Panc1 (cell line): ENCODE data around the gene ELP1. TPM values are rescaled to one million over a fixed set of nuclear protein-coding genes. Genes with fewer than 3 reads are reported as not detected.
"Not testable (repeated sequence)": the region's sequence is repeated elsewhere in the genome, so short reads cannot be mapped to it uniquely, and the experiment has no call there.

Experiments used
- ATAC-seq: fragments of 200-7000 bp; cut with Tn5 transposase; 2 replicates; pipeline ENCODE4 v1.9.1; 2020; ENCODE audit warnings: mild to moderate bottlenecking, moderate library complexity
- BruUV-seq: library from RNA; stranded (reverse); fragments of 400-500 nt; replicated peaks from 2 replicates; lab custom pipeline; 2021; lab: Mats Ljungman, UMichigan
- CTCF ChIA-PET: fragments of 300-600 bp; sonication (Branson Sonifier 250); formaldehyde crosslinking; loops from one replicate; lab custom pipeline; 2022; ENCODE audit warnings: antibody characterized with exemption; lab: Charles Lee
- POLR2A ChIA-PET: fragments of 300-600 bp; sonication (Branson Sonifier 250); formaldehyde crosslinking; loops from one replicate; lab custom pipeline; 2022; ENCODE audit warnings: antibody characterized with exemption; lab: Charles Lee
- DNase-seq: peaks from one replicate; pipeline ENCODE4 v3.0.0-alpha.2; 2010; ENCODE audit warnings: low read depth, low spot score
- H3K27ac ChIP-seq: 2 replicates; pipeline ENCODE4 v1.5.1; 2011; ENCODE audit warnings: mild to moderate bottlenecking, low read length, inconsistent platforms
- H3K27me3 ChIP-seq: fragments of 200-500 bp; sonication (Bioruptor generic); 2 replicates; pipeline ENCODE4 v1.6.0; 2014; ENCODE audit warnings: low read length, inconsistent platforms; ENCODE audit not compliant: control insufficient read depth, insufficient read depth
- H3K36me3 ChIP-seq: fragments of 200-500 bp; sonication (Bioruptor generic); 2 replicates; pipeline ENCODE4 v1.5.1; 2014; ENCODE audit warnings: inconsistent platforms, mild to moderate bottlenecking, low read length, moderate library complexity; ENCODE audit not compliant: control insufficient read depth, insufficient read depth
- H3K4me1 ChIP-seq: 2 replicates; pipeline ENCODE4 v1.5.1; 2011; ENCODE audit warnings: inconsistent platforms, mild to moderate bottlenecking, low read length, moderate library complexity; ENCODE audit not compliant: control insufficient read depth, insufficient read depth
- H3K4me3 ChIP-seq, 2 experiments: 2 replicates each; pipeline ENCODE4 v1.5.1; 2011 to 2012; ENCODE audit warnings: low read depth in 2 of 2, low read length in 2 of 2, mild to moderate bottlenecking in 2 of 2, inconsistent platforms in 1 of 2, moderate library complexity in 1 of 2
- H3K9me3 ChIP-seq: fragments of 200-500 bp; sonication (Bioruptor generic); 2 replicates; pipeline ENCODE4 v1.5.1; 2014; ENCODE audit warnings: low read depth, mild to moderate bottlenecking, inconsistent platforms, low read length, moderate library complexity; ENCODE audit not compliant: control insufficient read depth, insufficient read depth
- POLR2AphosphoS5 ChIP-seq: IDR thresholded peaks from 2 replicates; pipeline ENCODE4 v1.6.1; 2012; ENCODE audit warnings: mild to moderate bottlenecking, low read depth, low read length, moderate library complexity
- SIN3A ChIP-seq: IDR thresholded peaks from 2 replicates; pipeline ENCODE4 v1.6.1; 2012; ENCODE audit warnings: low read depth, mild to moderate bottlenecking, low read length, moderate library complexity, borderline replicate concordance; ENCODE audit not compliant: insufficient read depth
- TCF7L2 ChIP-seq: IDR thresholded peaks from 2 replicates; pipeline ENCODE4 v1.6.1; 2011; ENCODE audit warnings: mild to moderate bottlenecking, low read depth, low read length, inconsistent platforms
- in situ Hi-C: cut with HindIII; loops from 2 replicates; pipeline ENCODE4 v1.10.0; 2016; ENCODE audit warnings: low sequenced_read_pairs, low pct_unique_long_range_greater_than_20kb
- intact Hi-C: fragments of 100-400 bp; cut with micrococcal nuclease; formaldehyde crosslinking; loops from one replicate; pipeline ENCODE4 v1.10.0; 2022; ENCODE audit not compliant: unreplicated experiment
- total RNA-seq: library from RNA; stranded (reverse); gene quantifications from one replicate; pipeline ENCODE4 v1.2.1, GENCODE V29; 2021; ENCODE audit not compliant: unreplicated experiment
- TF ChIP-seq, protein P1 (sequence below): fragments of 450-650 bp; IDR thresholded peaks from 2 replicates; pipeline ENCODE4 v1.5.1; 2017; ENCODE audit warnings: mild to moderate bottlenecking
- TF ChIP-seq, protein P2 (sequence below), 2 experiments: IDR thresholded peaks; 2 replicates each; pipeline ENCODE4 v1.6.1; 2011 to 2012; ENCODE audit warnings: low read depth in 2 of 2, control low read depth in 1 of 2, low read length in 1 of 2, mild to moderate bottlenecking in 1 of 2, moderate library complexity in 1 of 2; ENCODE audit not compliant: insufficient read depth in 1 of 2

Gene ELP1
- total RNA-seq, 1 experiment from 2014 or later: 17.1 TPM

DNA sequence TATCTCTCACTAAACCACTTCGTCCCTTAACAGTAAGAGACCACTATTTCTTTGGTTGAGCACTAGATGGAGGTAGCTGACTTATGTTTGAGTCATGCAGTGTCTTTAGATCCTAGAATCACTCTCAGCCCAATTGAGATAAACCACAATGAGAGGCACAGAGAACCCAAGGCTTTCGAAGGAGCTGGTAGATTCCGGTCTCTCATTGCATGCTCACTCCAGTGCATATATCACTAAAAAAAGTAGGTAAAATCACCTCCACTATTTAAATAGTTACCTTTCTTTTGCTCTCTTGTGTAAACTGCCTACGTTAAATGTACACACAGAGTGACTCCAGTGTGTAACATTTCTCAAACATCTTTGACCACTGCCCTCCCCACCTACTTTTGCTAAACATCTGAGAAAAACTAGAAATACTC is 44.3 kb downstream of the ELP1 start:
- ATAC-seq: no peak
- no TSS peak for BruUV-seq
- CTCF ChIA-PET: no interaction called here
- intact Hi-C loops (no loop called here), in situ Hi-C loops (no loop called here)
- H3K4me3 ChIP-seq: no peak overlapping the region
- H3K9me3 ChIP-seq: no peaks in the 10 kb centered on the region
- TF ChIP-seq, protein P1, sequence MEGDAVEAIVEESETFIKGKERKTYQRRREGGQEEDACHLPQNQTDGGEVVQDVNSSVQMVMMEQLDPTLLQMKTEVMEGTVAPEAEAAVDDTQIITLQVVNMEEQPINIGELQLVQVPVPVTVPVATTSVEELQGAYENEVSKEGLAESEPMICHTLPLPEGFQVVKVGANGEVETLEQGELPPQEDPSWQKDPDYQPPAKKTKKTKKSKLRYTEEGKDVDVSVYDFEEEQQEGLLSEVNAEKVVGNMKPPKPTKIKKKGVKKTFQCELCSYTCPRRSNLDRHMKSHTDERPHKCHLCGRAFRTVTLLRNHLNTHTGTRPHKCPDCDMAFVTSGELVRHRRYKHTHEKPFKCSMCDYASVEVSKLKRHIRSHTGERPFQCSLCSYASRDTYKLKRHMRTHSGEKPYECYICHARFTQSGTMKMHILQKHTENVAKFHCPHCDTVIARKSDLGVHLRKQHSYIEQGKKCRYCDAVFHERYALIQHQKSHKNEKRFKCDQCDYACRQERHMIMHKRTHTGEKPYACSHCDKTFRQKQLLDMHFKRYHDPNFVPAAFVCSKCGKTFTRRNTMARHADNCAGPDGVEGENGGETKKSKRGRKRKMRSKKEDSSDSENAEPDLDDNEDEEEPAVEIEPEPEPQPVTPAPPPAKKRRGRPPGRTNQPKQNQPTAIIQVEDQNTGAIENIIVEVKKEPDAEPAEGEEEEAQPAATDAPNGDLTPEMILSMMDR: peak; percentile 23; the same call in 1 of the 2 replicates
- no peak for TF ChIP-seq POLR2AphosphoS5
- TF ChIP-seq, protein P2, sequence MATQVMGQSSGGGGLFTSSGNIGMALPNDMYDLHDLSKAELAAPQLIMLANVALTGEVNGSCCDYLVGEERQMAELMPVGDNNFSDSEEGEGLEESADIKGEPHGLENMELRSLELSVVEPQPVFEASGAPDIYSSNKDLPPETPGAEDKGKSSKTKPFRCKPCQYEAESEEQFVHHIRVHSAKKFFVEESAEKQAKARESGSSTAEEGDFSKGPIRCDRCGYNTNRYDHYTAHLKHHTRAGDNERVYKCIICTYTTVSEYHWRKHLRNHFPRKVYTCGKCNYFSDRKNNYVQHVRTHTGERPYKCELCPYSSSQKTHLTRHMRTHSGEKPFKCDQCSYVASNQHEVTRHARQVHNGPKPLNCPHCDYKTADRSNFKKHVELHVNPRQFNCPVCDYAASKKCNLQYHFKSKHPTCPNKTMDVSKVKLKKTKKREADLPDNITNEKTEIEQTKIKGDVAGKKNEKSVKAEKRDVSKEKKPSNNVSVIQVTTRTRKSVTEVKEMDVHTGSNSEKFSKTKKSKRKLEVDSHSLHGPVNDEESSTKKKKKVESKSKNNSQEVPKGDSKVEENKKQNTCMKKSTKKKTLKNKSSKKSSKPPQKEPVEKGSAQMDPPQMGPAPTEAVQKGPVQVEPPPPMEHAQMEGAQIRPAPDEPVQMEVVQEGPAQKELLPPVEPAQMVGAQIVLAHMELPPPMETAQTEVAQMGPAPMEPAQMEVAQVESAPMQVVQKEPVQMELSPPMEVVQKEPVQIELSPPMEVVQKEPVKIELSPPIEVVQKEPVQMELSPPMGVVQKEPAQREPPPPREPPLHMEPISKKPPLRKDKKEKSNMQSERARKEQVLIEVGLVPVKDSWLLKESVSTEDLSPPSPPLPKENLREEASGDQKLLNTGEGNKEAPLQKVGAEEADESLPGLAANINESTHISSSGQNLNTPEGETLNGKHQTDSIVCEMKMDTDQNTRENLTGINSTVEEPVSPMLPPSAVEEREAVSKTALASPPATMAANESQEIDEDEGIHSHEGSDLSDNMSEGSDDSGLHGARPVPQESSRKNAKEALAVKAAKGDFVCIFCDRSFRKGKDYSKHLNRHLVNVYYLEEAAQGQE (IDR thresholded peaks at IDR 0.05; ENCODE audit: insufficient read depth in 1 of 2, low read depth in 2 of 2, low read length in 1 of 2): no peak
- POLR2A ChIA-PET: no interaction called here
- H3K36me3 ChIP-seq: peaks cover 8% of the 10 kb centered on the region; the same call in 1 of the 2 replicates
- no peaks in the 10 kb centered on the region for H3K4me1 ChIP-seq
- no peak for DNase-seq
- H3K27ac ChIP-seq: no peak overlapping the region
- no peaks in the 10 kb centered on the region for H3K27me3 ChIP-seq

DNA sequence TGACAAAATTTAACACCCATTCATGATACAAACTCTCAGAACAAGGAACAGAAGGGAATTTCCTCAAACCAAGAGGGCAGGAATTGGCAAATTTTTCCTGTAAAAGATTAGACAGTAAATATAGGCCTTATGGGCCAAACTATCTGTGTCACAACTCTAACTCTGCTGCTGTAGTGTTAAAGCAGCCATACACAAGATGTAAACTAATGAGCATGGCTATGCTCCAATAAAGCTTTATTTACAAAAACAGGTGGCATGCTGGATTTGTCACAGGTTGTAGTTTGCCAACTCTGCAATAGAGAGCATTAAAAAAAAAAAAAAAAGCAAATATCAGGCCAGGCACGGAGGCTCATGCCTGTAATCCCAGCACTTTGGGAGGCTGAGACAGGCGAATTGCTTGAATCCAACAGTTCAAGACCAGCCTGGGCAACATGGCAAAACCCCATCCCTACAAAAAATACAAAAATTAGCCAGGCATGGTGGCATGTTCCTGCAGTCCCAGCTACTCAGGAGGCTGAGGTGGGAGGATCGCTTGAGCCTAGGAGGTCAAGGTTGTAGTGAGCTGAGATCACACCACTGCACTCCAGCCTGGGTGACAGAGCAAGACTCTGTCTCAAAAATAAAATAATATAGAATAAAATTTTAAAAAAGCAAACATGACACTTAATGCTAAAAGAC is 47.2 kb downstream of the ELP1 start:
- H3K9me3 ChIP-seq, in situ Hi-C loops, ATAC-seq, BruUV-seq, H3K36me3 ChIP-seq, H3K4me3 ChIP-seq, H3K4me1 ChIP-seq, intact Hi-C loops, CTCF ChIA-PET, H3K27ac ChIP-seq, DNase-seq, H3K27me3 ChIP-seq: not testable (repeated sequence)
- POLR2A ChIA-PET: interaction anchor here (0.6 kb wide), 1 partner anchor 678 kb away, joined by 8 read pairs; no protein-coding TSS in a partner anchor

DNA sequence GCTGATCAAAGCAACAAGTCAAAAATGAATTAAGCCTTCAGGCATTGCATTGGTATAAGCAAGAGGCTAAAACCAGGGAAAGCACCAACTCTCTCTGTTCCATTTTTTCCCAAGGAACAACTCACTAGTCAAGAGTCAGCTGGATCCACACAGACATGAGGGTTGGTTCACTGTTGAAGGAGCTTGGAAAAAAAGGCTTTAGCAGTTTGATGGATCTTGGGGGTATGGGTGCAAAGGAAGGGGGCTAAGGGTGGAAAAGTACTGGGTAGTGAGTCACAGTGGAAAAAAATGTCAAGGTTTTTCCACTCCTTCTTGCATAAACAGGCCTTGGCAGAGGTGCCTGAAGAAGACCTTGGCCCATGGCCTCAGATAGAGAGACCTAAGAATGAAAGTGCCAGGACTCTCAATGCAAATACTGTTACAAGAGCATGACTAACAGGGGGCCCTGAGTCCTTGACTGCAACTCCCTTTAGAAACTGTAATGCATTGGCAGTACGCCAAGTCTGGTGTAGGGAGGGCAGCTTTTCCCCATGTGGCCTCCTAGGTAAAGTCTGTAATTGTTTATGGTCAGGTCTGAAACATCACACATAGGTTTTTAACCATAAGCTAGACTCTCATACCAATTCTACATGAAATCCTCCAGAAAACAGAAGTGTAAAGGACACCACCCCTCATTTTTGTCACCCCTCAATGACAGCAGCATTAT is 48.1 kb downstream of the ELP1 start:
- peak; percentile 68; the same call in 1 of the 2 replicates for ATAC-seq

More for the DNA sequence above, 48.1 kb downstream of the ELP1 start:
- no peaks in the 10 kb centered on the region for H3K9me3 ChIP-seq
- H3K36me3 ChIP-seq: peaks cover 9% of the 10 kb centered on the region; the same call in 1 of the 2 replicates
- H3K4me3 ChIP-seq: no peak overlapping the region
- in situ Hi-C loops: no loop called here
- no TSS peak for BruUV-seq
- POLR2A ChIA-PET: interaction anchor here (0.6 kb wide), 1 partner anchor 677 kb away, joined by 8 read pairs; no protein-coding TSS in a partner anchor
- no peak overlapping the region for H3K27ac ChIP-seq
- CTCF ChIA-PET: interaction anchor here (0.6 kb wide), 1 partner anchor 227 kb away, joined by 4 read pairs; no protein-coding TSS in a partner anchor
- TF ChIP-seq POLR2AphosphoS5 (no peak), SIN3A (no peak), TCF7L2 (no peak)
- TF ChIP-seq, protein P1: no peak
- TF ChIP-seq, protein P2 (IDR thresholded peaks at IDR 0.05; ENCODE audit: insufficient read depth in 1 of 2, low read depth in 2 of 2, low read length in 1 of 2): no peak
- no peaks in the 10 kb centered on the region for H3K27me3 ChIP-seq
- no peak for DNase-seq
- intact Hi-C loops: no loop called here
- H3K4me1 ChIP-seq: no peaks in the 10 kb centered on the region
